CD4-positive, alpha-beta T cell (primary cell): ENCODE results near the gene KPNA3. TPM values are rescaled to one million over a fixed set of nuclear protein-coding genes. Genes with fewer than 3 reads are reported as not detected.

ENCODE experiments used
- ATAC-seq: fragments of 200-7000 bp; cut with Tn5 transposase; one replicate; pipeline ENCODE4 v1.10.0; 2022; ENCODE audit warnings: mild to moderate bottlenecking; ENCODE audit not compliant: poor library complexity
- CTCF ChIA-PET: fragments of 350-600 bp; sonication (Branson Sonifier 250); formaldehyde crosslinking; loops from one replicate; lab custom pipeline; 2021; ENCODE audit warnings: antibody characterized with exemption, inconsistent platforms; lab: Charles Lee
- POLR2A ChIA-PET: fragments of 350-600 bp; sonication (Branson Sonifier 250); formaldehyde crosslinking; loops from one replicate; lab custom pipeline; 2021; ENCODE audit warnings: antibody characterized with exemption, inconsistent platforms; lab: Charles Lee
- DNase-seq, 14 experiments: peaks; one replicate each; pipeline ENCODE4 v3.0.0-alpha.2; 2013 to 2020; ENCODE audit warnings: mixed read lengths in 2 of 14
- H3K27ac ChIP-seq, 2 donors: one replicate each; pipeline versions ENCODE4 v1.5.1 to v1.7.0; 2013; ENCODE audit warnings: low read length in 2 of 2, low read depth in 1 of 2, mild to moderate bottlenecking in 1 of 2
- H3K27me3 ChIP-seq, 2 experiments: 1 replicate in 1 of 2; 2 replicates in 1 of 2; pipeline versions ENCODE4 v1.6.1 to v1.7.0; 2013; ENCODE audit warnings: low read length in 2 of 2, control low read depth in 1 of 2, mild to moderate bottlenecking in 1 of 2, moderate library complexity in 1 of 2; ENCODE audit not compliant: insufficient read depth in 2 of 2, control insufficient read depth in 1 of 2
- H3K36me3 ChIP-seq: one replicate; pipeline ENCODE4 v1.6.1; 2013; ENCODE audit warnings: low read length, control low read depth; ENCODE audit not compliant: insufficient read depth
- H3K4me1 ChIP-seq: one replicate; pipeline ENCODE4 v1.6.1; 2013; ENCODE audit warnings: low read length, control low read depth; ENCODE audit not compliant: insufficient read depth
- H3K4me3 ChIP-seq: one replicate; pipeline ENCODE4 v1.5.1; 2013; ENCODE audit warnings: mild to moderate bottlenecking, low read length, moderate library complexity
- H3K9me3 ChIP-seq, 2 experiments: 1 replicate in 1 of 2; 2 replicates in 1 of 2; pipeline versions ENCODE4 v1.6.1 to v1.7.0; 2013; ENCODE audit warnings: low read length in 2 of 2, mild to moderate bottlenecking in 2 of 2, control low read depth in 1 of 2, moderate library complexity in 1 of 2; ENCODE audit not compliant: control insufficient read depth in 1 of 2, insufficient read depth in 1 of 2
- H3K27ac Mint-ChIP-seq: one replicate; pipeline ENCODE4 v1.8.0; 2020; ENCODE audit warnings: mixed read lengths
- H3K27me3 Mint-ChIP-seq: one replicate; pipeline ENCODE4 v1.8.0; 2021; ENCODE audit warnings: mixed read lengths
- H3K36me3 Mint-ChIP-seq: one replicate; pipeline ENCODE4 v1.8.0; 2021; ENCODE audit warnings: low read depth, mixed read lengths
- H3K4me1 Mint-ChIP-seq: one replicate; pipeline ENCODE4 v1.8.0; 2021; ENCODE audit warnings: low read depth, mixed read lengths
- H3K4me3 Mint-ChIP-seq: one replicate; pipeline ENCODE4 v1.8.0; 2020; ENCODE audit warnings: mild to moderate bottlenecking, mixed read lengths
- H3K9me3 Mint-ChIP-seq: one replicate; pipeline ENCODE4 v1.8.0; 2020; ENCODE audit warnings: mixed read lengths
- CTCF ChIP-seq: fragments of 200-600 bp; IDR thresholded peaks from one replicate; pipeline ENCODE4 v1.8.0; 2022; ENCODE audit warnings: antibody characterized with exemption, mild to moderate bottlenecking
- intact Hi-C, 2 experiments: fragments of 100-400 bp; cut with DNase I in 1 of 2; cut with micrococcal nuclease in 1 of 2; formaldehyde crosslinking; loops; one replicate each; pipeline versions ENCODE4 v1.15.1 to v1.9.0; 2023 to 2025; cut with DNase I, micrococcal nuclease
- total RNA-seq, 174 experiments: library from RNA in 2 of 174; stranded (reverse) in 2 of 174; gene quantifications; one replicate each; pipeline ENCODE4 v1.2.3 and lab custom pipeline; 2021 to 2026

Gene KPNA3
- total RNA-seq, 2 experiments from 2014 or later, result 15.7 to 17.3 TPM

- Mint-ChIP-seq H3K9me3 (no peaks in the 10 kb centered on the region), H3K4me3 (no peak overlapping the region), H3K27ac (no peak overlapping the region), H3K27me3 (no peaks in the 10 kb centered on the region), H3K36me3 (peaks cover 34% of the 10 kb centered on the region), H3K4me1 (peaks cover 48% of the 10 kb centered on the region)
- no peak for ATAC-seq
- Histone ChIP-seq H3K27ac (no peak overlapping the region), H3K36me3 (peaks cover 11% of the 10 kb centered on the region), H3K4me1 (peaks cover 6% of the 10 kb centered on the region), H3K27me3 (no peaks in the 10 kb centered on the region), H3K4me3 (no peak overlapping the region), H3K9me3 (no peaks in the 10 kb centered on the region)
- CTCF ChIA-PET, result interaction anchor here (1.2 kb wide), 1 partner anchor 11 kb away, joined by 3 read pairs; no protein-coding TSS in a partner anchor
- TF ChIP-seq CTCF, result no peak
- POLR2A ChIA-PET, result no interaction called here
- intact Hi-C loops, result loop anchor here in 1 of 2 experiments (2.0 kb wide), 1 partner anchor 21 kb away; no protein-coding TSS in a partner anchor
- no peak for DNase-seq
Observed at GRCh38 chr13:49749848-49750247, 42.6 kb downstream of the KPNA3 start.

GRCh38 chr13:49746111-49746510 lies 46.4 kb downstream of the KPNA3 start:
- ATAC-seq, result no peak
- TF ChIP-seq CTCF, result no peak
- no peak overlapping the region for H3K4me3 ChIP-seq
- no peak for DNase-seq
- no peak overlapping the region for H3K4me3 Mint-ChIP-seq
- H3K9me3 Mint-ChIP-seq, result no peaks in the 10 kb centered on the region
- H3K27ac ChIP-seq, result no peak overlapping the region
- H3K27me3 Mint-ChIP-seq, result no peaks in the 10 kb centered on the region
- peaks cover 18% of the 10 kb centered on the region for H3K4me1 Mint-ChIP-seq
- peaks cover 58% of the 10 kb centered on the region for H3K36me3 Mint-ChIP-seq
- CTCF ChIA-PET, result interaction anchor here (0.7 kb wide), 1 partner anchor 9 kb away, joined by 3 read pairs; no protein-coding TSS in a partner anchor
- intact Hi-C loops, result no loop called here
- peaks cover 17% of the 10 kb centered on the region for H3K36me3 ChIP-seq
- POLR2A ChIA-PET, result no interaction called here
- H3K9me3 ChIP-seq, result no peaks in the 10 kb centered on the region
- no peak overlapping the region for H3K27ac Mint-ChIP-seq
- no peaks in the 10 kb centered on the region for H3K4me1 ChIP-seq
- no peaks in the 10 kb centered on the region for H3K27me3 ChIP-seq

GRCh38 chr13:49740870-49741269 lies 51.6 kb downstream of the KPNA3 start:
- TF ChIP-seq CTCF, result no peak
- peaks cover 14% of the 10 kb centered on the region for H3K36me3 ChIP-seq
- DNase-seq (no peak), ATAC-seq (no peak)
- no peaks in the 10 kb centered on the region for H3K4me1 ChIP-seq
- H3K4me3 ChIP-seq, result no peak overlapping the region
- POLR2A ChIA-PET, result no interaction called here
- H3K27ac Mint-ChIP-seq, result no peak overlapping the region
- intact Hi-C loops, result no loop called here
- H3K4me3 Mint-ChIP-seq, result no peak overlapping the region
- no peaks in the 10 kb centered on the region for H3K9me3 ChIP-seq
- CTCF ChIA-PET, result no interaction called here
- H3K36me3 Mint-ChIP-seq, result peaks cover 64% of the 10 kb centered on the region
- H3K27ac ChIP-seq, result no peak overlapping the region
- H3K4me1 Mint-ChIP-seq, result no peaks in the 10 kb centered on the region
- no peaks in the 10 kb centered on the region for H3K27me3 Mint-ChIP-seq
- H3K9me3 Mint-ChIP-seq, result no peaks in the 10 kb centered on the region
- H3K27me3 ChIP-seq, result no peaks in the 10 kb centered on the region
